Activated T-cell treated with anti-CD3 and anti-CD28 coated beads for 4 hours (primary cell): ENCODE data around the gene PLSCR4.
"Not testable (repeated sequence)": the region's sequence is repeated elsewhere in the genome, so short reads cannot be mapped to it uniquely, and the experiment has no call there.

Experiments
- DNase-seq: peaks from one replicate; pipeline ENCODE4 v3.0.0-alpha.2; 2020

The PLSCR4 gene, protein sequence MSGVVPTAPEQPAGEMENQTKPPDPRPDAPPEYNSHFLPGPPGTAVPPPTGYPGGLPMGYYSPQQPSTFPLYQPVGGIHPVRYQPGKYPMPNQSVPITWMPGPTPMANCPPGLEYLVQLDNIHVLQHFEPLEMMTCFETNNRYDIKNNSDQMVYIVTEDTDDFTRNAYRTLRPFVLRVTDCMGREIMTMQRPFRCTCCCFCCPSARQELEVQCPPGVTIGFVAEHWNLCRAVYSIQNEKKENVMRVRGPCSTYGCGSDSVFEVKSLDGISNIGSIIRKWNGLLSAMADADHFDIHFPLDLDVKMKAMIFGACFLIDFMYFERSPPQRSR

GRCh38 chr3:146250449-146251382, at the start of gene PLSCR4:
PLSCR4 (minus strand) TSS chr3:146251105; CDS start chr3:146222071, 29,034 bp downstream.
- DNase-seq, result no peak

GRCh38 chr3:146293401-146293800, 42.5 kb upstream of the PLSCR4 start:
- DNase-seq, result not testable (repeated sequence)

DNA sequence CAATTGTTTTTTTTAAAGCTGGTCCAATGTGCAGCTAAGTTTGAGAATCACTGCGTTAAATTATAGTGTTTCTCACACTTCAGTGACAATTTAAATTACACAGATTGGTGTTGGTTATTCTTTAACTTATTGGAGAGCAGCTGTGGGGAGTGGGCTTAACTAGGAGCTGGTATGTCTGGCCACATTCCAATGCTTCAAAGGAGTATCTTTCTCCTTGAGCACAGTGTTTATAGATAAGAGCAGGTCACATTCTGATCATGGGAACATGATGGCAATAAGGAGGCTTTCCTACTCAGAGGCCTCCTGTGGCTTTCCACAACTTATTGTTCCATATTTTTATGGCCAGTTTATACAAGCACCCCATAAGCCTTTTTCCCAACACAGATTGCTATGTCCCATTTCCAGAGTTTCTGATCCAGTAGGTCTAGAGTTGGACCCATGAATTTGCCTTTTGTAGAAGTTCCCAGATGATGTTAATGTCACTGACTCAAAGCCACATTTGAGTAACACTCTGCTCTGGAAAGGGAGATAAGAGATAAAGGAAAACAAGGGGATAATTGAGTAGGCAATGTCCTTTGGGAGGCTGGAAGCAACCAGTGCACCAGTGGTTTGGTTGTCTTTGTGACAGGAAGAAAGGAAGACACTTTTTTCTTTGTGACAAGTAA, 33.0 kb upstream of the PLSCR4 start:
- DNase-seq, result no peak

GRCh38 chr3:146280864-146281263, 30.0 kb upstream of the PLSCR4 start:
- no peak for DNase-seq

DNA sequence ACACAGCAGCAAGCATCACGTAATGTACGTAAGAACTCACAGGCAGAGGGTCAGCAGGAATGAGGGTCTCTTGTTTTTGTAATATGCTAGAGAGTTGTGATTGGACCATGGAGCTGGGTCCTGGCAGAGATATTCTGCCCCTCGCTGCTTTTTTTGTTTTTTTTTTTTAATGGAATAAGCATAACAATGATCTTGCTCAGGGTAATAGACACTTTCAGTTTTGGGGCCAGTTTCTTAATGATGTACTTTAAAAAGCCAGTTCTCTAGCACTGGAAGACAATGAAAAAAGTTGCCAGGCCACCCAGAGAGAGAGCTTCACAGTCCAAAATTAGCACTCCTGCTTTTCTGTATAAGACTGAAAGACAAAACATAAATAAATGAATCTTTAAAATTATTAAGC, 29.0 kb upstream of the PLSCR4 start:
- no peak for DNase-seq

GRCh38 chr3:146279013-146279412, 28.1 kb upstream of the PLSCR4 start:
- no peak for DNase-seq

DNA sequence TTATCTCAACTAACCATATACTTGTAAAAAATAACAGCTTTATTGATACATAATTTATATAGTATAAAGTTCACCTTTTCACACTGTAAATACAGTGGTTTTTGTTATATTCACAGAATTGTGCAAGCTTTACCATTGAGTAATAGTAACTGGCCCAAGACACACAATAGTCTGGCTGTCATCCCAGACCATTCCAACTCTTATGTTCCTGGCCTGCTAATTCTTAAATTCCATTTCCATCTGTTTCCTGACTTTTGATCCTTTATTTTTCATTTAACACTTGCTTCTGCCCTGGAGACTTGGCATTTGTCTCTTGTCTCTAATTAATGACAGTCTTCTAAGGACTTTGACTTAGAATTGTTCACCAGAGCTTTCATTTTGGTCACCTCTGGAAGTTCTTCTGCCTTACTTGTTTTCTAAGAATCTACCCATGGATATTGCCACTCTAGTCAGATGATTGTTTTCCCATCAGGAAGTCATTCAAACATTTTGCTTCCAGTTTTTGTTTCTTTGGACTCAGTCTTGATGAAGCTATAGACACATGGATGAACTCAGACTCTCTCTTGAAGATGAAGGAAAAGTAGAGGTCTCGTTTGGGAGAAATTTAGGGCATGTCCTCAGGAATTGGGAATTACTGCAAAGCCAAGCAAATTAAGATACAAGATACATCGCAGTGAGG, 27.2 kb upstream of the PLSCR4 start:
- DNase-seq, result no peak

- DNase-seq, result no peak
These were observed 24.6 kb upstream of the PLSCR4 start for GRCh38 chr3:146275476-146275875.

DNA sequence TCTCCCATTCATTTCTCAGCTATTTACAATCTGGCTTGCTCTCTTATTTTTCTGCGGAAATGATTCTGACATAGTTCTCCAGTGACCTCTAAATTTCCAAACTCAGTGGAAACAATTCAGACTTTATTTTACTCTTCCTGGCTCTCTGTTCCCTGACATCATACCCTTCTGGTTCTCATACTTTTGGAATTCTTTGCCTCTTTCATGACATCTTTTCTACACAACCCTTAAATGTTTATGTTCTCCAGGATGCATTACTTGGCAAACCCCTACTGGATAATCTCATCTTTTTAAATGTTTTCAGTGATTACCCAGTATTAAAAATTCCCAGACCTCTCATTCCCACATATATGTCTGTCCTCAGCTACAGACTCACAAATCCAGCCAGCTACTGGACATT, 23.9 kb upstream of the PLSCR4 start:
- DNase-seq, result no peak

GRCh38 chr3:146273721-146274407, 23.0 kb upstream of the PLSCR4 start:
- no peak for DNase-seq

GRCh38 chr3:146271180-146271579, 20.3 kb upstream of the PLSCR4 start:
- DNase-seq, result no peak

GRCh38 chr3:146269271-146269670, 18.4 kb upstream of the PLSCR4 start:
- DNase-seq, result no peak

GRCh38 chr3:146268535-146269219, 17.8 kb upstream of the PLSCR4 start:
- no peak for DNase-seq

DNA sequence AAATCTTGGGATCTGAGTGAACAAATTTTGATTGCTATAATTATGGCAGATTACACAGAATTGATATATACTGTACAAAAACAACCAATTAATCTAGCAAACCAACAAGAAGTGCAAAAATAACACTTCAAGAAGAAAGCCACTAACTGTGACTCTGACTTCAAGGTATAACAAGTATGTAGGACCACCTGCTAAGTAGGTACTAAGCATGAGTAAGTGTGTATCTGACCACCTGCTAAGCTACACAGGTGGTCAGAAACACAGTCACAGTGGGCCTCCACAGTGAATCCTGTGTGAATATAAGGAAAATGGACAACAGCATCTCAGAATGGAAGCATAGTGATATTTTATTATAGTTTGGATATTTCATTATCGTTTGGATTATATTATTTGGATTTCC, 14.8 kb upstream of the PLSCR4 start:
- no peak for DNase-seq

DNA sequence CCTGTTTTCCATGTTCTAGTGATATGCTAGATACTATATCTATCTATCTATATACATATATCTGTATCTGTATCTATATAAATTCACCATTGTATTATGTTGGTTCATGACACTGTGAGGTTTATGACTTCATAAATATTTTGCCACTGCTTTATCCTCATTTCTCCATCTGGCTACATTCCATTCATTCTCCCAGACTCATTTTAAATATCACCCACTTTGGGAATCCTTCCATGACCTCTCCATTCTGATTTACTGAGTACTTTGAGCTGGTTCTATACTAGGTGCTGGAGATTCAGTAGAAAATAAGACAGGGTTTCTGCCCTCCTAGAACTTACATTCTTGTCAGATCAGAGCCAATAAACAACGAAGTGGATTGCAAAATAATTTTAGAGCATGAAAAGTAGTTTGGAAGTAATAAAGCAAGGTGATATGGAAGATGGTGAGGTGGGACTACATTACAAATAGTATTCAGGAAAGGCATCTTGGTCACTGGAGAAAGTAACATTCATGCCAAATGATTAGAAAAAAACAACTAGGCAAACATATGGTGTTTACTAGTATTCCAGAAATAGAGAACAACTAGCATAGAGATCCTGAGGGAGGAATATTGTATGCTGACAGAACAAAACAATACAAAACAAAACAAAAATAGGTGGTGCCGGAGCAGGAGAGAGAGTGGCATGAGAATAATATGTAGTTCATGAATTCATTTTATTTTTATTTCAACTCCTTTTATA, 11.6 kb upstream of the PLSCR4 start:
- DNase-seq, result no peak

- DNase-seq, result no peak
These were observed 9.1 kb upstream of the PLSCR4 start for GRCh38 chr3:146259880-146260589.

DNA sequence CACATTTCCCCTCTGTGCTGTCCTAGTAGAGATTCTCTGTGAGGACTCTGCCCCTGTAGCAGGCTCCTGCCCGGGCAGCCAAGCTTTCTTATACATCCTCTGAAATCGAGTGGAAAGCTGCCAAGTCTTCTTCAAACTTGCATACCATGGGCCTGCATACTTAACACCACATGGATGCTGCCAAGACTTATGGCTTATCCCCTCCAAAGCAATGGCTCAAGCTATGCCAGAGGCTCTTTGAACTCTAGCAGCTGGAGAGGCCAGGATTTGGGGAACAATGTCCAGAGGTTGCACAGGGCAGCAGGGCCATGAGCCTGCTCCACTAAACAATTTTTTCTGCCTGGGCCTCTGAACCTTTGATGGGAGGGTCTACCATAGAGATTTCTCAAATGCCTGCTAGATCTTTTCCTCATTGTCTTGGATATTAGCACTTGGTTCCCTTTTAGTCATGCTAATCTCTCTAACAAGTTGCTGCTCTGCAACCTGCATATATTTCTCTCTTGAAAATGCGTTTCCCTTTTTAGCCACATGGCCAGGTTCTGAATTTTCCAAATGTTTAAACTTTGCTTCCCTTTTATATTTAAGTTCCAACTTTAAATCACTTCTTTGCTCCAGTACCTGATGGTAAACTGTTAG, 6.1 kb upstream of the PLSCR4 start:
- DNase-seq, result no peak

- DNase-seq, result not testable (repeated sequence)
These were observed 1.5 kb upstream of the PLSCR4 start for GRCh38 chr3:146252445-146252844.

GRCh38 chr3:146249921-146250320, 984 bp downstream of the PLSCR4 start:
- no peak for DNase-seq

- DNase-seq, result no peak
These were observed 3.0 kb downstream of the PLSCR4 start for GRCh38 chr3:146247911-146248310.
